GM19193 (cell line): ENCODE measurements around the gene PRCD.

Experiments used
- POLR2A ChIP-seq: IDR thresholded peaks from 4 replicates; pipeline ENCODE4 v1.6.1; 2011; ENCODE audit not compliant: insufficient read depth, insufficient read length; ENCODE audit errors: extremely low read depth

The PRCD gene

DNA sequence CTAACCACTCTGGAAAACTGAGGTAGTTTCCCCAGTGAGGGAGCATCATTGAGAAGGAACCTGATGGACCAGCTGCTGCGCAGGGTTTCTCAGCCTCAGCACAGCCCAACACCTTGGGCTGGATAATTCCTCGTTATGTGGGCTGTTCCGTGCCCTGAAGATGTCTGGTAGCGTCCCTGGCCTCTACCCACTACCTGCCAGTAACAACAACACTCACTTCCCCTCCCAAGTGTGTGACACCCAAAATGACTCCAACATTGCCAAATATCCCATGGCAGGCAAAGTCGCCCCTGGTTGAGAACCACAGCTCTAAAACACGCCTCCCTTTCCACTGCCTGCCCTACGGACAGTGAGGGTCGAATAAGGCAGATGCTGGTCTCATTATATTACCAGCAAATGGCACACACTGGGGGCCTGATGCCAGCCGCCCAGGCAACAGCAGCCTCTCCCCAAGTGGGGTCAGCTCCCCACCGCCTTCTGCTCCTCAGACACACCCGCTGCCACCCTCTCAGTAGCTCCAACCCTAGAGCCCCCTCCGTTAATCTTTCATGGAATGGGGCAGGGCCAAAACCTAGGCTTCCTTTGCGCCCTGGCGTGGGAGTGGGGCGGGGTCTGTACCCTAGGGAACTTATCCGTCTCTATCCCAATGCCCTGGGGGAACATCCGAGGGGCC is 39.6 kb upstream of the PRCD start:
- no peak for TF ChIP-seq POLR2A

- TF ChIP-seq POLR2A = no peak
These were observed 39.2 kb upstream of the PRCD start for GRCh38 chr17:76500747-76501017.

DNA sequence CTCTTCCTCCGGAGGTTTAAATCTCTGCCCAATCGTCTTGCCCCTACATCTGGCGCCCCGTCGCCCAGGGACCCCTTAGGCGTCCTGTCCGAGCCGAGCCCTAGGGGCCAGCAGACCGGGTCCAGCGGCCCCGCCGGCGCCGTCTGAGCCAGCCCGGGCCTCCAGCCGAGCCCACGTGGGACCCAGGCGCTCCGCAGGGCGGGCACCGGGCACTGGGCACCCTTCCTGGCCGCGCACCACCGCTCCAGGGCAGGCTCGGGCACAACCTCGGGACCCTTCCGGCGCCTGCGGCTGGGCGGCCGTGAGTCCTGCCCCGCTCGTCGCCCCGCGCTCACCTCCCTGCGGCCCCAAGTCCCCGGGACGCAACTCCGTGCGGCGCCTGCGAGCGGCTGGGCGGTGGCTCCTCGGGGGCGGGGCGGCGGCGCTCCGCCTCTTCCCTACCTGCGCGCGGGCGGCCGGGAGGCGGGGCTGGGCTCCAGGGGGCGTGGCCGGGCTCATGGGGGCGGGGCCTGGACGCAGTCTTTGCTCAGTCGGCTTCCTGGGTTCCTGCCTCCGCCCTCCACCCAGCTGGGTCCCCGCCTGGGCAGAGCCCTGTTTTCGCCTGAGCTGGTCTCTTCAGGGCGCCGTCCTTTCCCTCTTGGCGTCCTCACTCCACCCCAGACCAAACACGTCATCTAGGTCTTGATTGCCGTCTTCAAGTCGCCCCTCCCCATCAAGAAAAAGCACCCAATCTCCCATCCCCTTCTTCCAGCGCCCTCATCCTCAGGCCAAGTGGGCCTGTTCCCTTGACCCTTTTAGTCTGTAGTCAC is 38.6 kb upstream of the PRCD start, which contains the start of gene RHBDF2:
Gene RHBDF2 (minus strand): TSS at position 406 of the 809 bp plus-strand sequence. CDS start 19,899 bp downstream, outside the sequence.
- peak; percentile 85 for TF ChIP-seq POLR2A

DNA sequence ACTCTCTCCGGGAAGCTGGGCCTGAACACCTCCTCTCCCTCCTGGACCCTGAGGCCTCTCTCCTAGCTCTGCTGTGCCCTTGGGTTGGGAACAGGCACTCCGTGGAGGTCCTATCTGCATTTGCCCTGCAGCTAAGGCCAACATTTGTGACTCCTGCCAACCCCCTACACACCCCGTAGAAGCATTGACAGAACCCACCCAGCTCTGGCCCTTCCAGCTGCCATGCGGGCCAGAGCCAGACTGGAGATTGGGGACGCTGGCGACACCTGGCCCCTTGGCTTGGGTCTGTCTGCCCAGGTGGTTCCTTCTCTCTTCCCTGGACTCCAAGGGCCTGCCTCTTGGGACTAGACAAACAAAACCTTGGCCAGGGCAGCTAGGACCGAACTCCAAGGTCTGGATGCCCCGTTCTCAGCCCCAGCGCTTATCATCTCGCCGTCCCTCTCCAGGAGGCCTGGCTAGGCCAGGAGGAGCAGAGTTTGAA is 38.0 kb upstream of the PRCD start:
- TF ChIP-seq POLR2A = no peak

GRCh38 chr17:76502341-76503211 is 37.3 kb upstream of the PRCD start:
- TF ChIP-seq POLR2A = no peak

- TF ChIP-seq POLR2A = no peak
These were observed 35.7 kb upstream of the PRCD start for GRCh38 chr17:76504117-76504516.

DNA sequence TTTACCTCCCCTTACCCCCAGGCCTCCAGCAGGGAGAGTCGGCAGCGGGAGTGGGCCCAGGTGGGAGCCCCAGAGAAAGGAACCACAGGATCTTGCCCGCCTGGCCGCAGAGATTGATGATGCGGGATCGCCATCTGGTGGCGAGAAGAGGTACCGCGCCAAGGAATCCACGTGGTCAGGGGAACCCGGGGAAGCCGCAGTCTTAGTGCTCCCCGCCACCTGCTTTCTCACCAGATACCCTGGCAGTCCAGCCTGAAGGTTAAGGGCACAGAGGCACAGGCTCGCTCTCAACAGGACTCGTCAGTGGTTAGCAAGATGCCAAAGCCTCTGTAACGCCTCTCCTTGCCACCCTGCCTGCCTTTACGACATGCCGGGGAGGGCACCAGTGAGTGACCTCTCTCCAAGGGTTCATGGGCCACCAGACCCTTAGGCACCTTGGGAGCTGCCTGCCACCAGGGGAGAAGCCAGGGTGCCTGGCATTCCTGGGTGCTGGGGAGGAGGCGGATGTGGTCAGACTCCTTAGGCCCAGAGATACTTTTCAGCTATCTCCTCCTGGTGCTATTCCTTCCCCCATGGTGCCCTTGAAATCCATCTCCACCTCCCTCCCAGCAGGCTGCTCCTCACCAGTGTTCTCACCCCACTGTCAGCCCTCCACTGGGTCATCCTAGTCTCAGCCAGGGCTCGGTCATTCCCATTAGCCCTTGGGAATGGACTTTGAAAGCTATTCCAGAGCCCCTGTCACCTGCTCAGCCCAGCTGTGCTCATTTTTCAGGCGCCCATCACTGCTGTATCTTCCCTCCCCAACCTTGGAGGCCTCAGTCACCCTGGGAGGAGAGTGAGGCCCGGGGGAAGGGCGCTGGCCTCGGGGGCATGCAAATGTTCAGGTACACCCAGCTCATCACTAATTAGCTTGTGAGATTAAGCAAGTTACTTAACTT is 33.2 kb upstream of the PRCD start:
- no peak for TF ChIP-seq POLR2A

GRCh38 chr17:76510831-76511244 is 29.0 kb upstream of the PRCD start:
- TF ChIP-seq POLR2A = no peak

DNA sequence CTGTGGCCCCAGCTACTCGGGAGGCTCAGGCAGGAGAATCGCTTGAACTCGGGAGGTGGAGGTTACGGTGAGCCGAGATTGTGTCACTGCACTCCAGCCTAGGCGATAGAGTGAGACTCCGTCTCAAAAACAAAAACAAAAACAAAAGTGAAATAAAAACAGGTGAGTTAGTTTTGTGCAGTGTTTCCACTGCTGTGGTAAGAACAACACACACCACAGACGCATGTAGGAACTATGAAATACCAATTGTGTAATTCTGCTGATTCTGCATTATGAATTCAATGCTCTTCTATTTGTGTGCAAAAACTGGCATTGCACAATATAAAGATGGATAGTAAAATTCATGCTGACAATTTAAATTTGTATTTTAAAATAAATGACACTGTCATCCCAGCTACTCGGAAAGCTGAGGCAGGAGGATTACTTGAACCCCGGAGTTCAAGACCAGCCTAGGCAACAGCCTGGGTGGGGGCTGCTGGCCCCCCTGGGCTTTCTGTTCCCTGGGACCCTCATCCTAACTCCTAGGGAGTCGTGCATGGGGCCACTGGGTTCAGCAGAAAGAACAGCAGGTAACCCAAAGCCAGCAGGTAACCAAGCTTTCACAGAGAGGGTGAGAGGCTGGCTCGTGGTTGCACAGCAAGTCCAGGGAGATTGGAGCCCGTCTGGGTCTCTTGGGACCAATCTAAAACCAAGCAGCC is 28.0 kb upstream of the PRCD start:
- no peak for TF ChIP-seq POLR2A

GRCh38 chr17:76512366-76513305 is 27.2 kb upstream of the PRCD start:
- TF ChIP-seq POLR2A = no peak

DNA sequence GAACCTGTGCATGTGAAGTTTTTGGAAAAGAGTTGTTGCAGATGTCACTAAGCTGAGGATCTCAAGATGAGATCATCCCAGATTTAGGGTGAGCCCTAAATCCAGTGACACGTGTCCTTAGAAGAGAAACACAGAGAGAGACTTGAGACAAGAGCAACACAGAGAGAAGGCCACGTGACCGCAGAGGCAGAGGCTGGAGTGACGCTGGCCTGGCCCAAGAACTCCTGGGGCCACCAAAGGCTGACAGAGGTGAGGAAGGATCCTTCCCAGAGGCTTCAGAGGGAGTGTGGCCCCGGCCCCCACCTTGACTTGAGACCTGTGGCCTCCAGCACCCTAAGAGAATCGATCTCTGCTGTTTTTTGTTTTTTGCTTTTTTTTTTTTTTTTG is 26.5 kb upstream of the PRCD start:
- TF ChIP-seq POLR2A = no peak

DNA sequence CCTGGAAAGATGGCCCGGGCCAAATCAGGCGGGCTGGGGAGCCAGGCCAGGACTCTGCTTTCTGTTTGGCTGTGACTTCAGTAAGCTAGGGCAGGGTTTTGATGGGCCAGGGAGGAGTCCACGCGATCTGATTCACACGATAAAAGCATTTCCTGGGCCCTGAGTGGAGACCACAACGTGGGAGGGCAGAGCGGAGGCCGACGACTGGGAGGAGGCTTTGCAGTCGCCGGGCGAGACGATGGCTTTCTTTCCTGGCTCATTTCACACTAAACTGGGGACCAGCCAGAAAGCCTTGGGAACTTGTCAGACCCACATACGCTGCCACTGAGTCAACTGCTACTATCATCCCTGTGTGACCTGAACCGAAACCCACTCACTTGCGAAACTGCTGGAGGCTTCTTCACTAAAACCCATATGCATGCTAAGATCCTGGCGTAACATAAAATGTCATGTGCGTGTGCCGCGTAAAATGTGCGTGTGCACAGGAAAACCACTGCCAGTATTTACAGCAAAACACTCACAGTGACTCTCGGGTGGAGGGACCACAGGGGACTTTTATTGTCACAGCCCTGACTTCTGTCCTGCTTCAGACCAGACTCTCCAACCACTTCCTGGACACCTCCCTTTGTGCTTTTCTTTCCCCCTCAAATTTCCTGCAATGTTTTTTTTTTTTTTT is 24.4 kb upstream of the PRCD start:
- TF ChIP-seq POLR2A = no peak

- TF ChIP-seq POLR2A = no peak
These were observed 22.2 kb upstream of the PRCD start for GRCh38 chr17:76517638-76518038.
